Measurements from ENCODE around the gene GLI3. TPM values are rescaled to one million over a fixed set of nuclear protein-coding genes. Genes with fewer than 3 reads are reported as not detected.
"Not testable (repeated sequence)": the region's sequence is repeated elsewhere in the genome, so short reads cannot be mapped to it uniquely, and the experiment has no call there.

The GLI3 gene
- polyA plus RNA-seq, 4 donors, result 13.3 to 17.0 (median 14.2) TPM

GRCh38 chr7:42214060-42214679, 22.8 kb downstream of the GLI3 start:
- DNase-seq (ENCODE audit: low read depth in 4 of 4, low spot score in 2 of 4), result no peak

- no peak for DNase-seq (ENCODE audit: low read depth in 4 of 4, low spot score in 2 of 4)
These were observed 23.9 kb downstream of the GLI3 start for GRCh38 chr7:42213093-42213492.

GRCh38 chr7:42212541-42213090, 24.4 kb downstream of the GLI3 start:
- no peak for DNase-seq (ENCODE audit: low read depth in 4 of 4, low spot score in 2 of 4)

- no peak for DNase-seq (ENCODE audit: low read depth in 4 of 4, low spot score in 2 of 4)
These were observed 25.1 kb downstream of the GLI3 start for GRCh38 chr7:42211938-42212337.

GRCh38 chr7:42210779-42211178, 26.2 kb downstream of the GLI3 start:
- DNase-seq (ENCODE audit: low read depth in 4 of 4, low spot score in 2 of 4), result no peak

- no peak for DNase-seq (ENCODE audit: low read depth in 4 of 4, low spot score in 2 of 4)
These were observed 26.7 kb downstream of the GLI3 start for GRCh38 chr7:42210333-42210732.

- not testable (repeated sequence) for DNase-seq (ENCODE audit: low read depth in 4 of 4, low spot score in 2 of 4)
These were observed 27.9 kb downstream of the GLI3 start for GRCh38 chr7:42209085-42209484.

GRCh38 chr7:42208572-42208971, 28.4 kb downstream of the GLI3 start:
- DNase-seq (ENCODE audit: low read depth in 4 of 4, low spot score in 2 of 4), result no peak

- no peak for DNase-seq (ENCODE audit: low read depth in 4 of 4, low spot score in 2 of 4)
These were observed 29.6 kb downstream of the GLI3 start for GRCh38 chr7:42207420-42207819.

- DNase-seq (ENCODE audit: low read depth in 4 of 4, low spot score in 2 of 4), result no peak
These were observed 33.7 kb downstream of the GLI3 start for GRCh38 chr7:42203336-42203735.

GRCh38 chr7:42202601-42203000, 34.4 kb downstream of the GLI3 start:
- DNase-seq (ENCODE audit: low read depth in 4 of 4, low spot score in 2 of 4), result no peak

- no peak for DNase-seq (ENCODE audit: low read depth in 4 of 4, low spot score in 2 of 4)
These were observed 37.9 kb downstream of the GLI3 start for GRCh38 chr7:42198974-42199668.

GRCh38 chr7:42198296-42198695, 38.7 kb downstream of the GLI3 start:
- no peak for DNase-seq (ENCODE audit: low read depth in 4 of 4, low spot score in 2 of 4)

GRCh38 chr7:42197451-42197850, 39.6 kb downstream of the GLI3 start:
- no peak for DNase-seq (ENCODE audit: low read depth in 4 of 4, low spot score in 2 of 4)

GRCh38 chr7:42194238-42194637, 42.8 kb downstream of the GLI3 start:
- no peak for DNase-seq (ENCODE audit: low read depth in 4 of 4, low spot score in 2 of 4)

GRCh38 chr7:42193471-42194129, 43.4 kb downstream of the GLI3 start:
- DNase-seq (ENCODE audit: low read depth in 4 of 4, low spot score in 2 of 4), result no peak

- DNase-seq (ENCODE audit: low read depth in 4 of 4, low spot score in 2 of 4), result no peak
These were observed 44.1 kb downstream of the GLI3 start for GRCh38 chr7:42192851-42193461.

GRCh38 chr7:42192066-42192465, 44.9 kb downstream of the GLI3 start:
- no peak for DNase-seq (ENCODE audit: low read depth in 4 of 4, low spot score in 2 of 4)

- DNase-seq (ENCODE audit: low read depth in 4 of 4, low spot score in 2 of 4), result no peak
These were observed 47.5 kb downstream of the GLI3 start for GRCh38 chr7:42189535-42189934.

- DNase-seq (ENCODE audit: low read depth in 4 of 4, low spot score in 2 of 4), result no peak
These were observed 50.9 kb downstream of the GLI3 start for GRCh38 chr7:42186151-42186550.

GRCh38 chr7:42185726-42186125, 51.3 kb downstream of the GLI3 start:
- no peak for DNase-seq (ENCODE audit: low read depth in 4 of 4, low spot score in 2 of 4)

Measured in left renal cortex interstitium (tissue), 4 donors.